SIG-M5 (cell line): ENCODE data around the gene SERPINA3.

Source experiments
- DNase-seq: peaks from one replicate; lab custom pipeline; 2025; lab: John Stamatoyannopoulos, UW

Gene SERPINA3

DNA sequence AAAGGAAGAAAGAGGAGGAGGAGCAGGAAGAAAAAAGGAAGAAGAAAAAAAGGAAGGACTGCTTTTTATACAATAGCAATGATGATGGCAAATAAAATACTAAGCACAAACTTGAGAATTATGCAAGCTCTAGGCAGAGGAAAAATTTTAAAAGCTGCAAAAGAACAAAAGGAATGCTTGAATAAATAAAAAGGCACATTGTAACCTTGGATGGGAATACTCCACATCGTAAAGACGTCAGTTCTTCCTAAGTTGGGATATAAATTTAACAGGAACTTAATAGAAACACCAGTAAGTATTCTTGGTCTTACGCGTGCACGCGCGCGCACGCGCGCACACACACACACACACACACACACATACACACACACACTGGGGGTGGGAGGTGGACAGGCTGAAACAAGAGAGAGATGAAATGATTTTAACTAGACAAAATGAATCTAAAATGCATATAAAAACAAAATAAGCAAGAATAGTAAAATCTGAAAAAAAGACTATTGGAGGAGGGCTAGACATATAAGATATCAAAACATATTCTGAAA lies 43.0 kb downstream of the SERPINA3 start:
- DNase-seq: no peak

- DNase-seq: no peak
Observed at GRCh38 chr14:94656043-94656442, 43.9 kb downstream of the SERPINA3 start.

- no peak for DNase-seq
Observed at GRCh38 chr14:94659256-94659655, 47.1 kb downstream of the SERPINA3 start.

- no peak for DNase-seq
Observed at GRCh38 chr14:94659901-94660300, 47.7 kb downstream of the SERPINA3 start.

GRCh38 chr14:94660306-94660946 lies 48.2 kb downstream of the SERPINA3 start:
- no peak for DNase-seq

GRCh38 chr14:94663538-94663937 lies 51.3 kb downstream of the SERPINA3 start:
- no peak for DNase-seq

GRCh38 chr14:94663965-94664704 lies 51.9 kb downstream of the SERPINA3 start:
- DNase-seq: no peak

- DNase-seq: no peak
Observed at GRCh38 chr14:94665121-94665520, 52.9 kb downstream of the SERPINA3 start.

DNA sequence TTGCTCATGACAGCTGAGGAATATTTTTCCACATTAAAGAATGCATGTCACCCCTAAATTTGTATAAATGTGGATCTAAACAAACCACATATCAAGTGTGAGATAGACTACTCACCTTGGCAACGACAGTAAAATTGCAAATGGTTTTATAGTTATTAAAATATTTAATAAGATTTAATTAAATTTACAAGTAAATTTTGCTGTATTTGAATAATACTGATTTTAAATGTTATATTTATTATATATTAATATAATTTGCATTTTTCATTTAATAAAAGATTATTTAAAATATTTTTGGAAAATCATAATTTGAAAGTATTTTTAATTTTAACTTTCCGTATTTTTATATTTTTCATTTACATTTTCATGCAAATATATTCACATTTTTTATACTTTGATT lies 53.4 kb downstream of the SERPINA3 start:
- no peak for DNase-seq

GRCh38 chr14:94670692-94671285 lies 58.6 kb downstream of the SERPINA3 start:
- DNase-seq: no peak

DNA sequence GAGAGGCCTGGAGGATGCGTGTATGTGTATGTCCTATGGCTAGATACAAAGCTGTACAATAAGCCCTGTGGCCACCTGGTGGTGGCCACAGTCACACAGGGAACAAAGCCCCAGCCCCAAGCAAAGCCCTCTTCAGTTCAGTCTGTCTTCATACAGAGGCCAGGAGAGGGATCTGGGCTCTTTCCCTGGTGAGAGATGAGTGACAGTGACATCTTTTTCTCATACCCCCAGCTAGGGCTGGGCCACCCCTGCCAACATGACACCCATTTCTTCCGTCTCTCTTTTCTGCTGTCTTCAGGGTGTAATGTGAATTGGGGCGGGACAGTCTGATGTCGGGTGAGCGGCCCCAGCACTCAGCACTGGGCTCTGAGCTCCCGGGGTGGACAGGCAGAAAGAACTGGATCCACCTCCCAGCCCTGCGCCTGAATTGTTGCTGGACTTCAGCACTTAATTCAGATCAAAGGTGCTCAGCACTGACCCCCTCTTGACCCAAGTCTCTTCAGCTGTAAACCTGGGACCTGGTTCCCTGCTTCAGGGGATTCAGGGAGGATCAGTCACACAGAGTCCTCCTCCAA lies 59.8 kb downstream of the SERPINA3 start:
- no peak for DNase-seq

- DNase-seq: no peak
Observed at GRCh38 chr14:94673071-94673470, 60.9 kb downstream of the SERPINA3 start.
